Activated naive CD8-positive, alpha-beta T cell treated with anti-CD3 and anti-CD28 coated beads, Interleukin-2, amount 50 U/mL, for 24 hours (primary cell): Measurements from ENCODE around the gene RSPO3.
"Not testable (repeated sequence)": the region's sequence is repeated elsewhere in the genome, so short reads cannot be mapped to it uniquely, and the experiment has no call there.

Source experiments
- ATAC-seq: fragments of 150-1000 bp; cut with Tn5 transposase; one replicate; pipeline ENCODE4 v1.10.0; 2021
- DNase-seq: peaks from one replicate; pipeline ENCODE4 v3.0.0; 2021
- H3K27ac Mint-ChIP-seq: one replicate; pipeline ENCODE4 v1.8.0; 2021; ENCODE audit warnings: mild to moderate bottlenecking, mixed read lengths
- H3K27me3 Mint-ChIP-seq: one replicate; pipeline ENCODE4 v1.8.0; 2021; ENCODE audit warnings: mixed read lengths
- H3K36me3 Mint-ChIP-seq: one replicate; pipeline ENCODE4 v1.8.0; 2021; ENCODE audit warnings: low read depth, mixed read lengths
- H3K4me1 Mint-ChIP-seq: one replicate; pipeline ENCODE4 v1.8.0; 2021; ENCODE audit warnings: mixed read lengths
- H3K4me3 Mint-ChIP-seq: one replicate; pipeline ENCODE4 v1.8.0; 2021; ENCODE audit warnings: mild to moderate bottlenecking, moderate library complexity, mixed read lengths
- H3K9me3 Mint-ChIP-seq: one replicate; pipeline ENCODE4 v1.8.0; 2021; ENCODE audit warnings: mixed read lengths

RSPO3 gene

DNA sequence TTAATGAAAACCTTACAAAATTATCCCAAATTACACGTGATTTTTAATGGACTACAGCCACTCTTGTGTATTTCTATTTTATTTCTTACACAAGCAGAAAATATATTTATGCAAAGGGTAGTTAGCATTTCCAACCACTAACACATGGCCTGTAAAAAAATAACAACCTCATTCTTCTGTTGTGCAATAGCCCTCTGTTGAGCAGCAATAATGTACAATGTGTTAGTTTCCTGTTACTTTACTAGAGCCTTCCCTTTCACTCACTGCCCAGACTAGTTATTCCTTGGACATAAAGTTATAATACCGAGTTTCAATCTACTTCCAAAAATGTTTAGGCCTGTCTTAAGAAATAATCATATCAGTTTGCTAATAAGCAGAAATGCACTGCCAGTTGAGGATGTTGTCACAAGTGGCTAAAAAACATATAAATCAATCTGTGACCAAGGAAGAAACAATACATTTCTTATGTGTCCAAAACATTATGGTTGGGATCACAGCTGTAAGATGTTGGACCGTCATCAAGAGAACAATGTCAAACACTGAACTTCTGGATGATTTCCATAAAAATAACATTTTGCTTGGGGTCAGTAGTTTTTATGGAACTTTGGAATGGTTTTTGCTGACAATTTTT lies 74.6 kb downstream of the RSPO3 start:
- ATAC-seq = no peak
- no peaks in the 10 kb centered on the region for H3K27me3 Mint-ChIP-seq
- H3K4me1 Mint-ChIP-seq = no peaks in the 10 kb centered on the region
- no peak overlapping the region for H3K4me3 Mint-ChIP-seq
- no peaks in the 10 kb centered on the region for H3K36me3 Mint-ChIP-seq
- H3K27ac Mint-ChIP-seq = no peak overlapping the region
- H3K9me3 Mint-ChIP-seq = no peaks in the 10 kb centered on the region
- DNase-seq = no peak

DNA sequence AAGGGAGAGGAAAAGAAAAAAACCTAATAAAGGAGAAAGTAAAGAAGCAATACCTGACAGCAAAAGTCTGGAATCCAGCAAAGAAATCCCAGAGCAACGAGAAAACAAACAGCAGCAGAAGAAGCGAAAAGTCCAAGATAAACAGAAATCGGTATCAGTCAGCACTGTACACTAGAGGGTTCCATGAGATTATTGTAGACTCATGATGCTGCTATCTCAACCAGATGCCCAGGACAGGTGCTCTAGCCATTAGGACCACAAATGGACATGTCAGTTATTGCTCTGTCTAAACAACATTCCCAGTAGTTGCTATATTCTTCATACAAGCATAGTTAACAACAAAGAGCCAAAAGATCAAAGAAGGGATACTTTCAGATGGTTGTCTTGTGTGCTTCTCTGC lies 77.4 kb downstream of the RSPO3 start:
- ATAC-seq (no peak), DNase-seq (no peak)
- H3K9me3 Mint-ChIP-seq = no peaks in the 10 kb centered on the region
- H3K27ac Mint-ChIP-seq = no peak overlapping the region
- H3K36me3 Mint-ChIP-seq = no peaks in the 10 kb centered on the region
- H3K27me3 Mint-ChIP-seq = no peaks in the 10 kb centered on the region
- no peaks in the 10 kb centered on the region for H3K4me1 Mint-ChIP-seq
- H3K4me3 Mint-ChIP-seq = no peak overlapping the region

GRCh38 chr6:127198549-127198948 lies 80.1 kb downstream of the RSPO3 start:
- no peak overlapping the region for H3K27ac Mint-ChIP-seq
- DNase-seq = no peak
- no peaks in the 10 kb centered on the region for H3K4me1 Mint-ChIP-seq

GRCh38 chr6:127199470-127199869 lies 81.0 kb downstream of the RSPO3 start:
- ATAC-seq (no peak), DNase-seq (no peak)
- Mint-ChIP-seq H3K4me1 (no peaks in the 10 kb centered on the region), H3K36me3 (no peaks in the 10 kb centered on the region), H3K27me3 (peaks cover 6% of the 10 kb centered on the region), H3K27ac (no peak overlapping the region), H3K4me3 (no peak overlapping the region), H3K9me3 (no peaks in the 10 kb centered on the region)

More at GRCh38 chr6:127198549-127198948, 80.1 kb downstream of the RSPO3 start:
- no peak overlapping the region for H3K4me3 Mint-ChIP-seq
- H3K27me3 Mint-ChIP-seq = peaks cover 3% of the 10 kb centered on the region
- ATAC-seq = no peak
- no peaks in the 10 kb centered on the region for H3K36me3 Mint-ChIP-seq
- no peaks in the 10 kb centered on the region for H3K9me3 Mint-ChIP-seq

DNA sequence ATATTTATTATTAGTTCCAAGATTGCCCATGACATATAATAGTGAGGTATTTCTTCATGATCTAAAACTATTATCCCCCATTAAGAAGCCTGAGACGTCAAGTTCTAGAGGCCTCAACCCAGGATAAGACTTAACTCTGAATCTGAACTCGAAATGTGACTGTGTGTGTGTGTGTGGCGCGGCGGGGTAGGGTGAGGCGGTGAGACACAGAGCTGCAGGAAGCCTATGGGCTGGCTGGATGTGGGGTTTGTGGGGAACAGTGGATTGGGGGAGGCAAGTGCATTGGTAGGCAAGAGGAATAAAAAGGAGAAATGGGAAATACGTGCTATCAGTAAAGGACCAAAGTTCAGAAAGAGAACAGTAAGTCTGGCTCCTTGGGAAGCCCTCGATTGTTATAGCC lies 81.6 kb downstream of the RSPO3 start:
- H3K9me3 Mint-ChIP-seq = no peaks in the 10 kb centered on the region
- peaks cover 10% of the 10 kb centered on the region for H3K27me3 Mint-ChIP-seq
- no peaks in the 10 kb centered on the region for H3K36me3 Mint-ChIP-seq
- no peak for DNase-seq
- H3K4me3 Mint-ChIP-seq = no peak overlapping the region
- no peak for ATAC-seq
- no peaks in the 10 kb centered on the region for H3K4me1 Mint-ChIP-seq
- H3K27ac Mint-ChIP-seq = no peak overlapping the region

GRCh38 chr6:127201321-127201720 lies 82.8 kb downstream of the RSPO3 start:
- Mint-ChIP-seq H3K36me3 (no peaks in the 10 kb centered on the region), H3K27ac (no peak overlapping the region), H3K4me3 (no peak overlapping the region), H3K27me3 (peaks cover 11% of the 10 kb centered on the region), H3K9me3 (no peaks in the 10 kb centered on the region), H3K4me1 (no peaks in the 10 kb centered on the region)
- DNase-seq (no peak), ATAC-seq (no peak)

- no peak overlapping the region for H3K27ac Mint-ChIP-seq
- ATAC-seq (no peak), DNase-seq (no peak)
- H3K4me3 Mint-ChIP-seq = no peak overlapping the region
- peaks cover 14% of the 10 kb centered on the region for H3K27me3 Mint-ChIP-seq
- H3K4me1 Mint-ChIP-seq = no peaks in the 10 kb centered on the region
- no peaks in the 10 kb centered on the region for H3K9me3 Mint-ChIP-seq
- H3K36me3 Mint-ChIP-seq = no peaks in the 10 kb centered on the region
Observed at GRCh38 chr6:127202676-127203075, 84.2 kb downstream of the RSPO3 start.

DNA sequence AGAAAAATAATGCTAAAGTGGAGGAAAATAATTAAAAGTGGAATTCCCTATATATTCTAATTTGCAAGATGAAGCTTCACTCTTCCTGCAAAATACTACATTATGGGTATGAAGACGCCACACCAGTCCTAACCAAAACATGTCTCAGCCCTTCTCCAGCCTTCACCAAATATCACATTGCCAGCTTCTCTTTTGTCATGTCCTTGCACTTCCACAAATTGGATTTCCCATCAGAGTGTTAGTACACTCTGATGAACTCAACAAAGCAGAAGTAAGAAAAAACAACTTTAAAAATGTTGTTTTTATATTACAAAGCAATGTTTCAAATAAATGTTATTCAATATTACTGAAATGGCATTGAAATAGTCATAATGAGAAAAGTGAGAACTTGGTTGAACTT lies 85.8 kb downstream of the RSPO3 start:
- H3K9me3 Mint-ChIP-seq = no peaks in the 10 kb centered on the region

DNA sequence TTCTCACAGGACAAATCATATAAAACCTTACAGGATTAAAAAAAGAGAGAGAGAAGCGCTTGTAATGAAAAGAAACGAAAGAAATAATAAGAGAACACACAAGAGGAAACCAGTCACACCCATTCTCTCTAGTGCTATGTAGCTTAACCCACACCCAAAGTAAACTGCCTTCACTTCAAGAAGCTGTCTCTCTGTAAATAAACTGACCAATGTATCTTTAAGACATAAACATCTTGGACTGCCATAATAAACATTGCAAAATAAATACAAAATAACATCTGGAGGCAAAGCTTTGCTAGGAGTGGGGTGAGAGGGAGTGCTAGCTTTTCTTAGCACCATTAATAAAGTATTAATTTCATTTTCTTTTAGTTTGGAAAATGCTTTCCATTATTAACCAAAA lies 86.6 kb downstream of the RSPO3 start:
- H3K9me3 Mint-ChIP-seq = no peaks in the 10 kb centered on the region
- DNase-seq (no peak), ATAC-seq (no peak)
- H3K27me3 Mint-ChIP-seq = peaks cover 20% of the 10 kb centered on the region
- H3K4me1 Mint-ChIP-seq = no peaks in the 10 kb centered on the region
- H3K27ac Mint-ChIP-seq = no peak overlapping the region
- no peaks in the 10 kb centered on the region for H3K36me3 Mint-ChIP-seq
- no peak overlapping the region for H3K4me3 Mint-ChIP-seq

More for the DNA sequence above, 85.8 kb downstream of the RSPO3 start:
- no peak overlapping the region for H3K27ac Mint-ChIP-seq
- H3K4me3 Mint-ChIP-seq = no peak overlapping the region
- H3K4me1 Mint-ChIP-seq = no peaks in the 10 kb centered on the region
- DNase-seq (no peak), ATAC-seq (no peak)
- H3K27me3 Mint-ChIP-seq = peaks cover 20% of the 10 kb centered on the region
- no peaks in the 10 kb centered on the region for H3K36me3 Mint-ChIP-seq

- Mint-ChIP-seq H3K27me3 (peaks cover 24% of the 10 kb centered on the region), H3K36me3 (no peaks in the 10 kb centered on the region), H3K4me1 (no peaks in the 10 kb centered on the region)
Observed at GRCh38 chr6:127206531-127207095, 88.1 kb downstream of the RSPO3 start.

DNA sequence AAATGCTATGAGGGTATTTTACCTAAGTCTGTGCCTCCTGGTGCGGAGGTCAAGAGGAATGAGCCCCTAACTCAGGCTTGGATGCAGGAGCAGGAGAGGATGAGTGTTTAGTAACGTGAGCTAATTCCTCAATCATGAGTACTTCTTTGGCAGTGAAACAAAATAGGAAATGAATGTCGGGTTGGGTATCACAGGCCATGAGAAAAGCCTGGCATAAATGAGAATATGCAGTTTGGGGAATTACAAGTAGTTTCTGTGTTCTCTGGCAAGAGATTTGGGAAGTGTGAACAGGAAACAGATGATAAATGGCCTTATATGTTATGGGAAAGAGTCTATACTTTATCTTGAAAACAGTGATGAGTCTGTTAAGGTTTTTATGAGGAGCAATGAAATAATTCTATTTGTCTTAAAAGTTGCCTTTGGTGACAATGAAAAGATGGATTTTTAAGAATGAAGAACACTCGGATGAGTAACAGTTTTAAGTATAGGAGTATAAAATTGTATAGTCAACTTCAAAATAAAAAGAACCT lies 89.2 kb downstream of the RSPO3 start:
- Mint-ChIP-seq H3K27ac (no peak overlapping the region), H3K4me3 (no peak overlapping the region), H3K9me3 (no peaks in the 10 kb centered on the region), H3K36me3 (no peaks in the 10 kb centered on the region), H3K4me1 (no peaks in the 10 kb centered on the region), H3K27me3 (peaks cover 26% of the 10 kb centered on the region)
- DNase-seq (no peak), ATAC-seq (no peak)

More at GRCh38 chr6:127206531-127207095, 88.1 kb downstream of the RSPO3 start:
- H3K9me3 Mint-ChIP-seq = no peaks in the 10 kb centered on the region
- no peak overlapping the region for H3K4me3 Mint-ChIP-seq
- DNase-seq (no peak), ATAC-seq (no peak)
- no peak overlapping the region for H3K27ac Mint-ChIP-seq

DNA sequence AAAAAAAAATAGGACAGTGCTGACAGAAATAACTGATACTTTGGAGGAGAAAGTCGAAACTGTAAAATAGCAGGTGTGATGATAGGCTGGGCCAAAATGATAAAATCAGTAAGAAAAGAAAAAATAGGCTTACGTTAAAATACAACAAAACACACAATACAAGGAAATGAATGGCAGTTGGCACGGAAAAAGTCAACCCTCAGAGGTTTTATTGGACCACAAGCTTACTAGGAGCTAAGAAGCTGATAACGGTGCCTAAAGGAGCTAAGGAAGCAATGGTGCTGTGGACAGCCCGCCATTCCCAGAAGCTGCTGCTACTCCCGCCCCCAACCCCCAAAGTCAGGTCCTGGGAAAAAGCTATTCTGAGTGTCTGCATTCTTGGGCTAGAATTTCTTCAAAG lies 92.3 kb downstream of the RSPO3 start:
- Mint-ChIP-seq H3K27ac (no peak overlapping the region), H3K27me3 (peaks cover 17% of the 10 kb centered on the region), H3K36me3 (no peaks in the 10 kb centered on the region), H3K4me1 (no peaks in the 10 kb centered on the region), H3K9me3 (no peaks in the 10 kb centered on the region), H3K4me3 (no peak overlapping the region)
- DNase-seq (no peak), ATAC-seq (no peak)

GRCh38 chr6:127212376-127212775 lies 93.9 kb downstream of the RSPO3 start:
- Mint-ChIP-seq H3K4me1 (no peaks in the 10 kb centered on the region), H3K27ac (no peak overlapping the region), H3K9me3 (no peaks in the 10 kb centered on the region), H3K4me3 (no peak overlapping the region), H3K36me3 (no peaks in the 10 kb centered on the region), H3K27me3 (peaks cover 20% of the 10 kb centered on the region)
- DNase-seq (no peak), ATAC-seq (no peak)

DNA sequence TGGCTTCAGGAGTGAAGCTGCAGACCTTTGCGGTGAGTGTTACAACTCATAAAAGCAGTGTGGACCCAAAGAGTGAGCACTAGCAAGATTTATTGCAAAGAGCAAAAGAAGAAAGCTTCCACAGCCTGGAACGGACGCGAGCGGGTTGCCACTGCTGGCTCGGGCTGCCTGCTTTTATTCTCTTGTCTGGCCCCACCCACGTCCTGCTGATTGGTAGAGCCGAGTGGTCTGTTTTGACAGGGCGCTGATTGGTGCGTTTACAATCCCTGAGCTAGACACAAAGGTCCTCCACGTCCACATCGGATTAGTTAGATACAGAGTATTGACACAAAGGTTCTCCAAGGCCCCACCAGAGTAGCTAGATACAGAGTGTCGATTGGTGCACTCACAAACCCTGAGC lies 95.6 kb downstream of the RSPO3 start:
- H3K27ac Mint-ChIP-seq, DNase-seq, H3K9me3 Mint-ChIP-seq, H3K36me3 Mint-ChIP-seq, ATAC-seq, H3K4me1 Mint-ChIP-seq, H3K4me3 Mint-ChIP-seq: not testable (repeated sequence)
- H3K27me3 Mint-ChIP-seq = peaks cover 12% of the 10 kb centered on the region

- DNase-seq, H3K4me1 Mint-ChIP-seq, H3K27ac Mint-ChIP-seq, H3K9me3 Mint-ChIP-seq, H3K4me3 Mint-ChIP-seq, ATAC-seq, H3K36me3 Mint-ChIP-seq: not testable (repeated sequence)
- peaks cover 11% of the 10 kb centered on the region for H3K27me3 Mint-ChIP-seq
Observed at GRCh38 chr6:127214531-127214930, 96.1 kb downstream of the RSPO3 start.
